ENCODE measurements around the gene LTO1.

LTO1 gene

GRCh38 chr11:69642549-69642912, 32.6 kb downstream of the LTO1 start:
- Mint-ChIP-seq H3K9me3 (no peaks in the 10 kb centered on the region), H3K27me3 (peaks cover 27% of the 10 kb centered on the region), H3K27ac (no peak overlapping the region), H3K4me3 (peak overlapping the region; percentile 34), H3K4me1 (peaks cover 29% of the 10 kb centered on the region), H3K36me3 (ENCODE audit: low read depth) (no peaks in the 10 kb centered on the region)
- ATAC-seq: peak; percentile 16
- DNase-seq: peak; percentile 47

DNA sequence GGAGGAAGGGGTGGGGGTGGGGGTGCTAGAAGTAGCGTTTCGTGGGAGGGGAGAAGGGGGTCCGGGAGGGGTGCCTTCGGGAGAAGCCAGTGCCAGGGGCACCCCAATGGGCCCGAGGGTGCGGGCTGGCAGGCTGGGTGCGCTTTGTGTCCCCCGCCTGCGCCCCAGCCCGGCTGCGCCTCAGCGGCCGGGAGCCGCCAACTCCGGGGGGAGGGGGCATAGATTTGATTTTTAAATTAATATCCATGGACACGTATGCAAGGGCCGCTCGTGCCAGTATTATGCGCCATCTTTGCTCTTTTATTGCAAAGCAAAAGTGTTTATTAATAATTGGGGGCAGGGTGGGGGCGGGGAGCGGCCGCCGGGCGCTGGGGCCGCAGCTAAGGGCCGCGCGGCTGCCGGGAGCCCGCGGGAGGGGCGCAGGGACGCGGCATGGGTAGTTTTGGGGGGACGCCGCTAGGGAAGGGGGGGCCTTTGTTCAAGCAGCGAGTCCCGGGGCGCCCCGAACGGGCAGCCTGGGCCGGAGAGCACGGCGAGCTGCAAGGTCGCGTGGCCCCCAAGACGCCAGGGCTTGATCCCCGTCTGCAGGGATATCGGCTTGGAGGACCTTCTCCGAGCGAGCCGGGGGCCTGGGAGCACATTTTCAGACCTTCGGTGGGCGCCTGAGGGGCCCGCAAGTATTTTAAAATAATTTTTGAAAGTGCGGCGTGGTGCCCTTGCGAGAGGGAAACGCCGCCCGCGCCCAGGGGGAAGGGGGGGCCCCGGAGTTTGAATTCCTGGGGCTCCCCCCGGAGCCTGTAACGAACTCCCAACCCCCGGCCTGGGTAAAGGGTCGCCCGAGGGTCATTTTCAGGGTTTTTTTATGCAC, 33.2 kb downstream of the LTO1 start:
- Mint-ChIP-seq H3K4me3 (peak overlapping the region; percentile 78), H3K9me3 (no peaks in the 10 kb centered on the region), H3K27me3 (peaks cover 30% of the 10 kb centered on the region), H3K27ac (peak overlapping the region; percentile 35), H3K36me3 (ENCODE audit: low read depth) (no peaks in the 10 kb centered on the region), H3K4me1 (peaks cover 31% of the 10 kb centered on the region)
- ATAC-seq: no peak
- no peak for DNase-seq

- Mint-ChIP-seq H3K27ac (peak within 1 kb of the TSS; percentile 35), H3K36me3 (ENCODE audit: low read depth) (no peaks in the 10 kb centered on the region), H3K4me1 (peaks cover 34% of the 10 kb centered on the region), H3K4me3 (peak within 1 kb of the TSS; percentile 78), H3K9me3 (no peaks in the 10 kb centered on the region), H3K27me3 (peaks cover 34% of the 10 kb centered on the region)
- DNase-seq: peak; percentile 43
- ATAC-seq: peak; percentile 42
Measured at GRCh38 chr11:69640995-69641581, 34.1 kb downstream of the LTO1 start, which contains the start of gene CCND1. TSS of gene CCND1 (plus strand) at chr11:69641156. CDS start at chr11:69641314, 158 bp downstream.

DNA sequence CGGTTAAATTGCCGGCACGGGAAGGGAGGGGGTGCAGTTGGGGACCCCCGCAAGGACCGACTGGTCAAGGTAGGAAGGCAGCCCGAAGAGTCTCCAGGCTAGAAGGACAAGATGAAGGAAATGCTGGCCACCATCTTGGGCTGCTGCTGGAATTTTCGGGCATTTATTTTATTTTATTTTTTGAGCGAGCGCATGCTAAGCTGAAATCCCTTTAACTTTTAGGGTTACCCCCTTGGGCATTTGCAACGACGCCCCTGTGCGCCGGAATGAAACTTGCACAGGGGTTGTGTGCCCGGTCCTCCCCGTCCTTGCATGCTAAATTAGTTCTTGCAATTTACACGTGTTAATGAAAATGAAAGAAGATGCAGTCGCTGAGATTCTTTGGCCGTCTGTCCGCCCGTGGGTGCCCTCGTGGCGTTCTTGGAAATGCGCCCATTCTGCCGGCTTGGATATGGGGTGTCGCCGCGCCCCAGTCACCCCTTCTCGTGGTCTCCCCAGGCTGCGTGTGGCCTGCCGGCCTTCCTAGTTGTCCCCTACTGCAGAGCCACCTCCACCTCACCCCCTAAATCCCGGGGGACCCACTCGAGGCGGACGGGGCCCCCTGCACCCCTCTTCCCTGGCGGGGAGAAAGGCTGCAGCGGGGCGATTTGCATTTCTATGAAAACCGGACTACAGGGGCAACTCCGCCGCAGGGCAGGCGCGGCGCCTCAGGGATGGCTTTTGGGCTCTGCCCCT, 34.7 kb downstream of the LTO1 start:
- no peak overlapping the region for H3K27ac Mint-ChIP-seq
- peak overlapping the region; percentile 34 for H3K4me3 Mint-ChIP-seq
- H3K27me3 Mint-ChIP-seq: peaks cover 41% of the 10 kb centered on the region
- ATAC-seq (no peak), DNase-seq (peak; percentile 14)
- no peaks in the 10 kb centered on the region for H3K9me3 Mint-ChIP-seq
- H3K36me3 Mint-ChIP-seq (ENCODE audit: low read depth): no peaks in the 10 kb centered on the region
- peaks cover 36% of the 10 kb centered on the region for H3K4me1 Mint-ChIP-seq

DNA sequence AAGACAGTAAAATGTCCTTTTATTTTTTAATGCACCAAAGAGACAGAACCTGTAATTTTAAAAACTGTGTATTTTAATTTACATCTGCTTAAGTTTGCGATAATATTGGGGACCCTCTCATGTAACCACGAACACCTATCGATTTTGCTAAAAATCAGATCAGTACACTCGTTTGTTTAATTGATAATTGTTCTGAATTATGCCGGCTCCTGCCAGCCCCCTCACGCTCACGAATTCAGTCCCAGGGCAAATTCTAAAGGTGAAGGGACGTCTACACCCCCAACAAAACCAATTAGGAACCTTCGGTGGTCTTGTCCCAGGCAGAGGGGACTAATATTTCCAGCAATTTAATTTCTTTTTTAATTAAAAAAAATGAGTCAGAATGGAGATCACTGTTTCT, 35.3 kb downstream of the LTO1 start:
- H3K27me3 Mint-ChIP-seq: peaks cover 47% of the 10 kb centered on the region
- no peaks in the 10 kb centered on the region for H3K9me3 Mint-ChIP-seq
- H3K4me1 Mint-ChIP-seq: peaks cover 36% of the 10 kb centered on the region
- H3K4me3 Mint-ChIP-seq: no peak overlapping the region
- DNase-seq: no peak
- no peaks in the 10 kb centered on the region for H3K36me3 Mint-ChIP-seq (ENCODE audit: low read depth)
- ATAC-seq: no peak
- H3K27ac Mint-ChIP-seq: no peak overlapping the region

- Mint-ChIP-seq H3K27ac (no peak overlapping the region), H3K4me3 (no peak overlapping the region), H3K27me3 (peaks cover 49% of the 10 kb centered on the region), H3K9me3 (no peaks in the 10 kb centered on the region), H3K4me1 (peaks cover 36% of the 10 kb centered on the region), H3K36me3 (ENCODE audit: low read depth) (no peaks in the 10 kb centered on the region)
- peak; percentile 37 for DNase-seq
- ATAC-seq: no peak
Measured at GRCh38 chr11:69638941-69639681, 36.0 kb downstream of the LTO1 start.

DNA sequence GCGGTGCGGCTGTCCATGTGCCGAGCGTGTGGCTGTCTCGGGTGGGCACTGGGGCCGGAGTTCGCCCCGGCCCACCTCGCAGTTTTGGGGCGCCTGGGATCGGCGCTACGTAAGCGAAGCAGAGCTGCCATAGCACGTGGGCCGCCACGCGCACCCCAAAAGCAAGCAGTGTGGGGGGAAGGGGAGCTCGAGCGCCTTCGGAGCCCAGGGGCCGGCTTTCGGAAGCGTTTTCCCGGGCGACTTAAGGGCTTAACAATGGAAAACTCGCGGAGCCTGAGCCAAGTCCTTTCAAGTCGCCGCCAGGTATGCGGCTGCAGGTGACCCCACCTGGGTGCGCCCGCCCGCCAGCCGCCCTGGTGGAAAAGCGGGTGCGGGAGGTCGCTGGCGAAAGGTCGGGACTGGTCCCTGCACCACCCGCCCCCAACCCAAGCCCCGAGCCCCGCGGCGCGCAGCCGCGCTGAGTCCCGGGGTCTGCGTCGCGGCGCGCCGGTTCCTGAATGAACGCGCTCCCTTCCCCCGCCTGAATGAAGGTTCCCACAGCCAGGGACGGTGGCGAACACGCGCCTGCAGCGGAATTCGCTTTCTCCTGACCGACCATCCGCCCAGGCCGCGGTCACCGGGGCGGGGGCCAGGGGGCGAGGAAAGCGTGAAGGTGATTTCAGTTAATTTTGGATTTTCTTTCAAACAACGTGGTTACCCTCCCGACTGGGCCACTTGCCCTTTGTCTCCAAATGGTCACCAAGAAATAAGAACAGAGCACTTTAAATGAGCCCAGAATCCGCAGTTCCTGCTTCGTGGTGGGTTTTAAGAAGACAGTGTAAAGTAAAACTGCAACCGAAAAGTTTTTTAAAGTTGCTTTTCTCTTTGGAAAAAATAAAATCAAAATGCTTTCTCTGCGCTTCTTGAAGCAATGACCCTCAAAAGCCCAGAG, 36.9 kb downstream of the LTO1 start:
- H3K27me3 Mint-ChIP-seq: peaks cover 50% of the 10 kb centered on the region
- DNase-seq: peak; percentile 14

GRCh38 chr11:69637198-69637940, 37.8 kb downstream of the LTO1 start:
- no peak overlapping the region for H3K4me3 Mint-ChIP-seq
- no peak for DNase-seq
- peaks cover 52% of the 10 kb centered on the region for H3K27me3 Mint-ChIP-seq
- no peaks in the 10 kb centered on the region for H3K9me3 Mint-ChIP-seq
- H3K27ac Mint-ChIP-seq: no peak overlapping the region
- no peaks in the 10 kb centered on the region for H3K36me3 Mint-ChIP-seq (ENCODE audit: low read depth)
- peaks cover 34% of the 10 kb centered on the region for H3K4me1 Mint-ChIP-seq
- no peak for ATAC-seq

More for the DNA sequence above, 36.9 kb downstream of the LTO1 start:
- no peaks in the 10 kb centered on the region for H3K9me3 Mint-ChIP-seq
- H3K36me3 Mint-ChIP-seq (ENCODE audit: low read depth): no peaks in the 10 kb centered on the region
- H3K27ac Mint-ChIP-seq: no peak overlapping the region
- H3K4me3 Mint-ChIP-seq: peak overlapping the region; percentile 40
- H3K4me1 Mint-ChIP-seq: peaks cover 34% of the 10 kb centered on the region
- no peak for ATAC-seq

DNA sequence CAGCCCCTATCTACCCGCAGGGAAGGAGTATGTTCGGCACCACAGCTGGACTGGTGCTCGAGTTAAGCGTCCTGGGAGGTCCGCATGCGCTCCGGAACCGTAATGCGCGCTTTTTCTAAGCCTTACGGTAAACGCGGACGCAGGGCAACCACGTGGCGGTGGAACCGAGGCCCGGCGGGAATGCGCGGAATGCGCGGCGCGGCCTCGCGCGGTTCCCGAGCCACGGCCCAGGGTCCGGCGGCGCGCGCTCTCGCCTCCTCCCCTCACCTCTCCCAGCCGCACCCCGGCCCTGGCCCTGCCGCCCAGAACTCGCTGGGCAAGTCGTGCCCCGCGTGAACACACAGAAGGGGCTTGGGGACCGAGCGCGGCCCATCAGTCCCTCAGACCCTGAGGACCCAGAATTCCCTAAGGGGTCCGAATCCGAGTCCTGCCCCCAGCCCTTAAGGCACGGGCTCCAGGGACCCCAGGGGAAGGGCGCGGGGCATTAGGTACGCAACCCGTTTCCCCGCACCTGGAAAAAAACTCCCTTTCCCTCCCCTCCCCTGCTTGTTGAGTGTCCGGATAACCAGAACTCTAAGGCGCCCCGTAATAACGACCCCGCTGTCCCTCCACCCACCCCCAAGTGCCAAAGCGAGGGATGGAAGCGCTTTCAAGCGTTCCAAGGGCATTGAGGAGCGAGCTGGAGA, 38.5 kb downstream of the LTO1 start:
- H3K36me3 Mint-ChIP-seq (ENCODE audit: low read depth): no peaks in the 10 kb centered on the region
- ATAC-seq (no peak), DNase-seq (no peak)
- H3K27me3 Mint-ChIP-seq: peaks cover 52% of the 10 kb centered on the region
- no peaks in the 10 kb centered on the region for H3K9me3 Mint-ChIP-seq
- H3K27ac Mint-ChIP-seq: no peak overlapping the region
- H3K4me1 Mint-ChIP-seq: peaks cover 34% of the 10 kb centered on the region
- no peak overlapping the region for H3K4me3 Mint-ChIP-seq

GRCh38 chr11:69635804-69636511, 39.2 kb downstream of the LTO1 start:
- Mint-ChIP-seq H3K27me3 (peaks cover 52% of the 10 kb centered on the region), H3K9me3 (no peaks in the 10 kb centered on the region), H3K4me3 (no peak overlapping the region), H3K36me3 (ENCODE audit: low read depth) (no peaks in the 10 kb centered on the region), H3K27ac (no peak overlapping the region), H3K4me1 (peaks cover 30% of the 10 kb centered on the region)
- DNase-seq (no peak), ATAC-seq (no peak)

DNA sequence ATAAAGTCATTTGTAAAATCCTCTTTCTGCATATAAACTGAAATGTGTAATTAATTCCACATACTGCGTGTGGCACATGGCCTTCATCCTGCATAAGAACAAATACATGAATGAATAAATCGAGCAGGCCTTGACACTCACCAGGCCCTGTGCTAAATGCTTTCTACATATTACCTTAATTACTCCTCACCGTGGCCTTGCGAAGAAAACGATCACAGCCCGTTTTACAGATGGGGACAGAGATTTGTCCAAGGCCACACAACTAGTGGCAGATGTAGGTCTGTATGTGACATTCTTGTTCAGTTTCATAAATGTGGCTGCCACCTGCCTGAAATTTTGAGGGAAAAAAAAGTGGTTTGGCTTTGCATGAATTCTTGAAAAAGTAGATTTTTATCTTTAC, 40.0 kb downstream of the LTO1 start:
- ATAC-seq: no peak
- H3K9me3 Mint-ChIP-seq: no peaks in the 10 kb centered on the region
- H3K4me3 Mint-ChIP-seq: no peak overlapping the region
- H3K27me3 Mint-ChIP-seq: peaks cover 46% of the 10 kb centered on the region
- H3K4me1 Mint-ChIP-seq: peaks cover 24% of the 10 kb centered on the region
- DNase-seq: no peak
- no peak overlapping the region for H3K27ac Mint-ChIP-seq
- H3K36me3 Mint-ChIP-seq (ENCODE audit: low read depth): no peaks in the 10 kb centered on the region

GRCh38 chr11:69634590-69634989, 40.6 kb downstream of the LTO1 start:
- H3K9me3 Mint-ChIP-seq: peaks cover 5% of the 10 kb centered on the region
- peaks cover 18% of the 10 kb centered on the region for H3K4me1 Mint-ChIP-seq
- DNase-seq: no peak
- H3K36me3 Mint-ChIP-seq (ENCODE audit: low read depth): no peaks in the 10 kb centered on the region
- no peak overlapping the region for H3K4me3 Mint-ChIP-seq
- ATAC-seq: no peak
- H3K27ac Mint-ChIP-seq: no peak overlapping the region
- H3K27me3 Mint-ChIP-seq: peaks cover 44% of the 10 kb centered on the region

Measured in activated naive CD8-positive, alpha-beta T cell treated with anti-CD3 and anti-CD28 coated beads, Interleukin-2, amount 50 U/mL, for 24 hours (primary cell).